Peyer's patch (tissue), 4 donors: ENCODE results near the gene HMG20B.

Experiments
- POLR2A ChIP-seq, 2 donors: fragments of 450-650 bp; IDR thresholded peaks; one replicate each; pipeline ENCODE4 v1.5.1; 2017; ENCODE audit warnings: antibody characterized with exemption in 2 of 2, mild to moderate bottlenecking in 2 of 2, moderate library complexity in 2 of 2
- TF ChIP-seq, protein P1 (sequence below), 6 experiments: fragments of 450-650 bp in 4 of 6; fragments of 200-600 bp in 2 of 6; sonication (generic) in 1 of 6; IDR thresholded peaks; one replicate each; pipeline ENCODE4 v1.5.1; 2017 to 2019; ENCODE audit warnings: antibody characterized with exemption in 6 of 6, mild to moderate bottlenecking in 3 of 6, moderate library complexity in 1 of 6

DNA sequence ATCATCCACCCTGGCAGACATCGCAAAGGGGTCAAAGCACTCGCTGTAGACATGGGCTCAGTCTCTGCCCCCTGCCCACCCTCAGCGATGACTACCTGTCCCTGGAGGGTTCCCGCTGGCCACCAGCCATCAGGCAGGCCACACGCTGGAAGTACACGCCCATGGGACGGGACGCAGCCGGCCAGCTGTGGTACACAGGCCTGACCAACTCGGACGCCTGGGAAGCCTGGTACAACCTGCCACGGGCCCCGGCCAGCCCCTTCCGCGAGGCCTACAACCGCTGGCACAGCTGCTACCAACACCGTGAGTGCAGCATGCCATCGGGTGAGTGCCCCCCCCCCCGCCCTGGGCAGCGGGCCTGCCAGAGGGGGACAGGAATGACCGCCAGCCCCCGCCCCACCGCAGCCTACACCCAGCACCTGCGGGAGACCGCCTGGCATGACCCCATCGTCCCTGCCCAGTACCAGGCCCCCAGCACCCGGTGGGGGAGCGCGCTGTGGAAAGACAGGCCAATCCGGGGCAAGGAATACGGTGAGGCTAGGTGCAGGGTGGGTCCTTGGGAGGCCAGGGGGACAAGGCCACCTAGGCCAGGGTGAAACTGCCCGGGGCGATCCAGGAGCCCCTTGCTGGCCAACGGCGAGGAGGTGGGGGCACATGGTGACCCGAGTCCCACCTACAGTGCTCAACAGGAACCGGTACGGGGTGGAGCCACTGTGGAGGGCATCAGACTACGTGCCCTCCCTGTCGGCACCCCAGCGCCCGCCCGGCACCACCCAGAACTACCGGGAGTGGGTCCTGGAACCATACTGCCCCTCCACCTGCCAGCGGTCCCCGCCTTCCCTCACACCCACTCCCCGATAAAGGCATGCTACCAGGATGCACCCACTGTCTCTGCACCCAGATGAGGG is 29.3 kb upstream of the HMG20B start:
- TF ChIP-seq, protein P1, sequence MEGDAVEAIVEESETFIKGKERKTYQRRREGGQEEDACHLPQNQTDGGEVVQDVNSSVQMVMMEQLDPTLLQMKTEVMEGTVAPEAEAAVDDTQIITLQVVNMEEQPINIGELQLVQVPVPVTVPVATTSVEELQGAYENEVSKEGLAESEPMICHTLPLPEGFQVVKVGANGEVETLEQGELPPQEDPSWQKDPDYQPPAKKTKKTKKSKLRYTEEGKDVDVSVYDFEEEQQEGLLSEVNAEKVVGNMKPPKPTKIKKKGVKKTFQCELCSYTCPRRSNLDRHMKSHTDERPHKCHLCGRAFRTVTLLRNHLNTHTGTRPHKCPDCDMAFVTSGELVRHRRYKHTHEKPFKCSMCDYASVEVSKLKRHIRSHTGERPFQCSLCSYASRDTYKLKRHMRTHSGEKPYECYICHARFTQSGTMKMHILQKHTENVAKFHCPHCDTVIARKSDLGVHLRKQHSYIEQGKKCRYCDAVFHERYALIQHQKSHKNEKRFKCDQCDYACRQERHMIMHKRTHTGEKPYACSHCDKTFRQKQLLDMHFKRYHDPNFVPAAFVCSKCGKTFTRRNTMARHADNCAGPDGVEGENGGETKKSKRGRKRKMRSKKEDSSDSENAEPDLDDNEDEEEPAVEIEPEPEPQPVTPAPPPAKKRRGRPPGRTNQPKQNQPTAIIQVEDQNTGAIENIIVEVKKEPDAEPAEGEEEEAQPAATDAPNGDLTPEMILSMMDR (IDR thresholded peaks at IDR 0.05), result no peak
- no peak for TF ChIP-seq POLR2A (IDR thresholded peaks at IDR 0.05)
